ENCODE measurements around the gene SOBP.

SOBP gene

GRCh38 chr6:107600121-107600520 is 110.2 kb downstream of the SOBP start:
- H3K79me2 ChIP-seq (ENCODE audit: insufficient read depth, low read length) = no peaks in the 10 kb centered on the region
- no peaks in the 10 kb centered on the region for H3K4me1 ChIP-seq (ENCODE audit: insufficient read depth, low read length)
- H3K4me3 ChIP-seq (ENCODE audit: low read depth in 1 of 2, low read length in 2 of 2) = no peak overlapping the region
- no peaks in the 10 kb centered on the region for H4K20me1 ChIP-seq (ENCODE audit: insufficient read depth, low read length)
- H2AFZ ChIP-seq (ENCODE audit: low read depth, low read length) = no peak overlapping the region
- no peak overlapping the region for H3K4me2 ChIP-seq (ENCODE audit: insufficient read depth, low read length)
- TF ChIP-seq EZH2 (IDR thresholded peaks at IDR 0.05; ENCODE audit: borderline replicate concordance, low read depth, low read length, severe bottlenecking) (no peak), CTCF (IDR thresholded peaks at IDR 0.05; ENCODE audit: borderline replicate concordance, extremely low read depth, low read length, poor library complexity, severe bottlenecking) (no peak)
- no peak overlapping the region for H3K9ac ChIP-seq (ENCODE audit: low read depth, low read length)
- H3K36me3 ChIP-seq (ENCODE audit: insufficient read depth, low read length) = no peaks in the 10 kb centered on the region
- no peak overlapping the region for H3K27ac ChIP-seq (ENCODE audit: low read length)
- no peaks in the 10 kb centered on the region for H3K9me3 ChIP-seq (ENCODE audit: insufficient read depth, low read length, severe bottlenecking)
- no peaks in the 10 kb centered on the region for H3K27me3 ChIP-seq (ENCODE audit: insufficient read depth, low read length, poor library complexity)
- no peak for DNase-seq
- ATAC-seq (ENCODE audit: insufficient read depth, low read depth) = no peak

- Histone ChIP-seq H3K79me2 (ENCODE audit: insufficient read depth, low read length) (no peaks in the 10 kb centered on the region), H3K27ac (ENCODE audit: low read length) (no peak overlapping the region), H3K9ac (ENCODE audit: low read depth, low read length) (no peak overlapping the region), H4K20me1 (ENCODE audit: insufficient read depth, low read length) (no peaks in the 10 kb centered on the region), H3K9me3 (ENCODE audit: insufficient read depth, low read length, severe bottlenecking) (no peaks in the 10 kb centered on the region), H3K4me2 (ENCODE audit: insufficient read depth, low read length) (no peak overlapping the region), H3K36me3 (ENCODE audit: insufficient read depth, low read length) (no peaks in the 10 kb centered on the region), H3K4me1 (ENCODE audit: insufficient read depth, low read length) (no peaks in the 10 kb centered on the region), H3K4me3 (ENCODE audit: low read depth in 1 of 2, low read length in 2 of 2) (no peak overlapping the region), H3K27me3 (ENCODE audit: insufficient read depth, low read length, poor library complexity) (no peaks in the 10 kb centered on the region), H2AFZ (ENCODE audit: low read depth, low read length) (no peak overlapping the region)
- DNase-seq (no peak), ATAC-seq (ENCODE audit: insufficient read depth, low read depth) (no peak)
- TF ChIP-seq EZH2 (IDR thresholded peaks at IDR 0.05; ENCODE audit: borderline replicate concordance, low read depth, low read length, severe bottlenecking) = no peak
- TF ChIP-seq CTCF (IDR thresholded peaks at IDR 0.05; ENCODE audit: borderline replicate concordance, extremely low read depth, low read length, poor library complexity, severe bottlenecking) = no peak
Measured at GRCh38 chr6:107600936-107601335, 111.0 kb downstream of the SOBP start.

- no peak overlapping the region for H3K9ac ChIP-seq (ENCODE audit: low read depth, low read length)
- H3K4me1 ChIP-seq (ENCODE audit: insufficient read depth, low read length) = no peaks in the 10 kb centered on the region
- no peaks in the 10 kb centered on the region for H4K20me1 ChIP-seq (ENCODE audit: insufficient read depth, low read length)
- no peaks in the 10 kb centered on the region for H3K9me3 ChIP-seq (ENCODE audit: insufficient read depth, low read length, severe bottlenecking)
- H3K27me3 ChIP-seq (ENCODE audit: insufficient read depth, low read length, poor library complexity) = no peaks in the 10 kb centered on the region
- no peaks in the 10 kb centered on the region for H3K79me2 ChIP-seq (ENCODE audit: insufficient read depth, low read length)
- no peak overlapping the region for H3K4me2 ChIP-seq (ENCODE audit: insufficient read depth, low read length)
- no peak for DNase-seq
- no peak for ATAC-seq (ENCODE audit: insufficient read depth, low read depth)
- no peaks in the 10 kb centered on the region for H3K36me3 ChIP-seq (ENCODE audit: insufficient read depth, low read length)
- TF ChIP-seq EZH2 (IDR thresholded peaks at IDR 0.05; ENCODE audit: borderline replicate concordance, low read depth, low read length, severe bottlenecking) (no peak), CTCF (IDR thresholded peaks at IDR 0.05; ENCODE audit: borderline replicate concordance, extremely low read depth, low read length, poor library complexity, severe bottlenecking) (no peak)
- no peak overlapping the region for H3K4me3 ChIP-seq (ENCODE audit: low read depth in 1 of 2, low read length in 2 of 2)
- H2AFZ ChIP-seq (ENCODE audit: low read depth, low read length) = no peak overlapping the region
- H3K27ac ChIP-seq (ENCODE audit: low read length) = no peak overlapping the region
Measured at GRCh38 chr6:107601406-107601805, 111.5 kb downstream of the SOBP start.
